NB4 (cell line): ENCODE measurements around the gene RAPGEFL1.
A peak's percentile ranks its signal among the peaks of the same experiment; 100 is the strongest.
"Not testable (repeated sequence)": the region's sequence is repeated elsewhere in the genome, so short reads cannot be mapped to it uniquely, and the experiment has no call there.

Source experiments
- DNase-seq: peaks from one replicate; pipeline ENCODE4 v3.0.0; 2010; ENCODE audit warnings: low read depth
- H3K4me3 ChIP-seq: one replicate; pipeline ENCODE4 v1.5.1; 2011; ENCODE audit warnings: mild to moderate bottlenecking, low read depth, low read length, moderate library complexity
- CTCF ChIP-seq: IDR thresholded peaks from one replicate; pipeline ENCODE4 v1.5.1; 2012; ENCODE audit warnings: low read depth, low read length
- MAX ChIP-seq: IDR thresholded peaks from 2 replicates; pipeline ENCODE4 v1.6.1; 2011; ENCODE audit warnings: low read depth, low read length
- MYC ChIP-seq: IDR thresholded peaks from 2 replicates; pipeline ENCODE4 v1.6.1; 2011; ENCODE audit warnings: low read depth, low read length
- POLR2A ChIP-seq: IDR thresholded peaks from 2 replicates; pipeline ENCODE4 v1.6.1; 2011; ENCODE audit warnings: mild to moderate bottlenecking; ENCODE audit not compliant: insufficient read length; ENCODE audit errors: extremely low read depth

Gene RAPGEFL1

GRCh38 chr17:40209404-40210093 is 32.3 kb downstream of the RAPGEFL1 start:
- no peak overlapping the region for H3K4me3 ChIP-seq
- TF ChIP-seq MAX (no peak), CTCF (no peak), MYC (no peak), POLR2A (no peak)
- DNase-seq: no peak

GRCh38 chr17:40213914-40214313 is 36.6 kb downstream of the RAPGEFL1 start:
- not testable (repeated sequence) for DNase-seq, H3K4me3 ChIP-seq

GRCh38 chr17:40218006-40218739 is 40.9 kb downstream of the RAPGEFL1 start:
- H3K4me3 ChIP-seq: no peak overlapping the region
- TF ChIP-seq POLR2A: no peak
- DNase-seq: no peak

GRCh38 chr17:40218740-40219593 is 41.7 kb downstream of the RAPGEFL1 start, which contains the start of gene WIPF2:
TSS of gene WIPF2 (plus strand) at chr17:40219304. CDS start at chr17:40256460, 37,156 bp downstream.
- TF ChIP-seq MAX (peak; percentile 29; the same call in 1 of the 2 replicates), CTCF (peak; percentile 33), MYC (no peak), POLR2A (peak; percentile 41)
- DNase-seq: peak; percentile 98
- H3K4me3 ChIP-seq: peak within 1 kb of the TSS; percentile 74

- TF ChIP-seq MYC: no peak
- TF ChIP-seq MAX: no peak
- H3K4me3 ChIP-seq: peak overlapping the region; percentile 74
- peak; percentile 80 for DNase-seq
These were observed 42.5 kb downstream of the RAPGEFL1 start for GRCh38 chr17:40219594-40220338.

- no peak for TF ChIP-seq MAX
- no peak for TF ChIP-seq POLR2A
- no peak for TF ChIP-seq CTCF
- no peak for TF ChIP-seq MYC
- no peak for DNase-seq
- no peak overlapping the region for H3K4me3 ChIP-seq
These were observed 47.7 kb downstream of the RAPGEFL1 start for GRCh38 chr17:40224718-40225550.

- H3K4me3 ChIP-seq, DNase-seq: not testable (repeated sequence)
These were observed 51.9 kb downstream of the RAPGEFL1 start for GRCh38 chr17:40229146-40229545.
